Breast epithelium (tissue), 3 donors: ENCODE data around the gene GLYATL2.

ENCODE experiments used
- CTCF ChIP-seq, 3 donors: fragments of 450-650 bp; IDR thresholded peaks; one replicate each; pipeline ENCODE4 v1.5.1; 2016 to 2017; ENCODE audit warnings: antibody characterized with exemption in 3 of 3, mild to moderate bottlenecking in 3 of 3, moderate library complexity in 3 of 3
- POLR2A ChIP-seq: fragments of 450-650 bp; IDR thresholded peaks from one replicate; pipeline ENCODE4 v1.6.1; 2016; ENCODE audit warnings: antibody characterized with exemption, mild to moderate bottlenecking, moderate library complexity

DNA sequence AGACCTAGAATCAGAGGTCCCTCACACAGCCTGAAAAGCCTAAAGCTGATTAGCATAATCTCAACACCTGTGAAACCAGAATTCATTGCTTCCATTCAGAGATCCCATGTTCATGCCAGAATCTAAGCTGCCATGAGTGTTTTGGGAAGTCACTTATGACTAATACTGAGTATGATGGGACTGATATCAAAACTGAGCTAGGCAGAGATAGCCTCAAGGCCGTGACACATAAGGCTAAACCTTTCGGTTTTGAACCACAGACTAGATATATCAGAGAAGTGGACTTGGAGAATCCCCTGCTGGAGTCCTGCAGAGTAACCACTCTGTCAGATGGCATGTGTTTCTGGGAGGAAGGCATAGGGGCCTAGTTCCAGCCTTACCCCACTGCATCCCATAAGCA is 23.1 kb upstream of the GLYATL2 start:
- TF ChIP-seq CTCF (IDR thresholded peaks at IDR 0.05) (no peak), POLR2A (no peak)
